Measurements from ENCODE around the gene BRD4. TPM values are rescaled to one million over a fixed set of nuclear protein-coding genes. Genes with fewer than 3 reads are reported as not detected.

BRD4 gene
- total and polyA plus RNA-seq, 2 of the 13 experiments (the other 11 are each of a cell fraction or from before 2014, with no cell fraction given) = 10.5 to 11.4 TPM

GRCh38 chr19:15223649-15224361 is 108.5 kb downstream of the BRD4 start (continued):
- TF ChIP-seq ZBTB39 (CRISPR knock-in tag; IDR thresholded peaks at IDR 0.05) = 0 out of 2 replicates have a peak, but pooled peaks have one; percentile 41
- TF ChIP-seq AGO2 (optimal IDR thresholded peaks at IDR 0.05; ENCODE audit: low read depth, low read length) = peak; percentile 17
- no peak for TF ChIP-seq ZNF775 (CRISPR knock-in tag; IDR thresholded peaks at IDR 0.05; ENCODE audit: borderline replicate concordance)
- no peak for TF ChIP-seq HIC2 (CRISPR knock-in tag; IDR thresholded peaks at IDR 0.05; ENCODE audit: low read depth)
- TF ChIP-seq SNRNP70 (IDR thresholded peaks at IDR 0.05; ENCODE audit: low read depth, low read length) = no peak
- TF ChIP-seq IKZF5 (CRISPR knock-in tag; IDR thresholded peaks at IDR 0.05) = 0 out of 2 replicates have a peak, but pooled peaks have one; percentile 3
- TF ChIP-seq ZNF253 (CRISPR knock-in tag; IDR thresholded peaks at IDR 0.05; ENCODE audit: borderline replicate concordance) = peak; percentile 24; the same call in 1 of the 2 replicates
